GM12891 (cell line): ENCODE results near the gene CDC42EP3.

Experiments
- DNase-seq: peaks from one replicate; pipeline ENCODE4 v3.0.0; 2011; ENCODE audit warnings: low spot score; ENCODE audit not compliant: insufficient read length
- FAIRE-seq: peaks from 2 replicates; lab custom pipeline; 2011; peaks lifted over from hg19 to GRCh38; lab: Jason Lieb, UNC
- PAX5 ChIP-seq: IDR thresholded peaks from 2 replicates; pipeline ENCODE4 v1.6.1; 2011; ENCODE audit warnings: low read length, moderate library complexity, mild to moderate bottlenecking; ENCODE audit not compliant: insufficient read depth, severe bottlenecking
- POLR2A ChIP-seq: IDR thresholded peaks from 2 replicates; pipeline ENCODE4 v1.6.1; 2011; ENCODE audit warnings: low read depth, low read length, control low read depth
- POLR2AphosphoS5 ChIP-seq: IDR thresholded peaks from 2 replicates; pipeline ENCODE4 v1.6.1; 2011; ENCODE audit warnings: low read depth, low read length, control low read depth
- POU2F2 ChIP-seq: IDR thresholded peaks from 2 replicates; pipeline ENCODE4 v1.6.1; 2011; ENCODE audit warnings: low read depth, mild to moderate bottlenecking, control low read depth, low read length, moderate library complexity
- SPI1 ChIP-seq: IDR thresholded peaks from 2 replicates; pipeline ENCODE4 v1.6.1; 2011; ENCODE audit warnings: low read depth, low read length, control low read depth
- TAF1 ChIP-seq: IDR thresholded peaks from 2 replicates; pipeline ENCODE4 v1.6.1; 2011; ENCODE audit warnings: low read depth, low read length, control low read depth

CDC42EP3 gene

GRCh38 chr2:37707393-37707792 is 36.0 kb upstream of the CDC42EP3 start:
- FAIRE-seq (no peak), DNase-seq (no peak)
- TF ChIP-seq POLR2AphosphoS5, result no peak
- TF ChIP-seq POU2F2, result peak; percentile 47; the same call in 1 of the 2 replicates
- no peak for TF ChIP-seq SPI1
- TF ChIP-seq TAF1, result no peak
- no peak for TF ChIP-seq PAX5
- TF ChIP-seq POLR2A, result no peak

- TF ChIP-seq PAX5 (no peak), POU2F2 (no peak), SPI1 (no peak), POLR2AphosphoS5 (no peak), TAF1 (no peak), POLR2A (no peak)
- FAIRE-seq, result peak; percentile 9
- no peak for DNase-seq
Measured at GRCh38 chr2:37706334-37707183, 35.1 kb upstream of the CDC42EP3 start.

GRCh38 chr2:37705191-37705590 is 33.7 kb upstream of the CDC42EP3 start:
- FAIRE-seq (no peak), DNase-seq (no peak)
- TF ChIP-seq SPI1, result no peak
- TF ChIP-seq POLR2AphosphoS5, result no peak

- DNase-seq (no peak), FAIRE-seq (no peak)
- TF ChIP-seq PAX5 (no peak), TAF1 (no peak), POLR2A (no peak), POU2F2 (no peak), POLR2AphosphoS5 (no peak), SPI1 (no peak)
Measured at GRCh38 chr2:37698931-37699481, 27.6 kb upstream of the CDC42EP3 start.

GRCh38 chr2:37695336-37695735 is 23.9 kb upstream of the CDC42EP3 start:
- FAIRE-seq, result no peak
- no peak for DNase-seq
- TF ChIP-seq POU2F2 (no peak), PAX5 (no peak), POLR2A (no peak), SPI1 (no peak), POLR2AphosphoS5 (no peak), TAF1 (no peak)

- no peak for FAIRE-seq
- no peak for DNase-seq
Measured at GRCh38 chr2:37692711-37693110, 21.3 kb upstream of the CDC42EP3 start.

GRCh38 chr2:37689751-37690150 is 18.3 kb upstream of the CDC42EP3 start:
- FAIRE-seq (no peak), DNase-seq (no peak)
- TF ChIP-seq POLR2A (no peak), SPI1 (no peak), POLR2AphosphoS5 (no peak), TAF1 (no peak), POU2F2 (no peak), PAX5 (no peak)

More at GRCh38 chr2:37692711-37693110, 21.3 kb upstream of the CDC42EP3 start:
- TF ChIP-seq POLR2A (no peak), SPI1 (no peak), POLR2AphosphoS5 (no peak)

- TF ChIP-seq POLR2AphosphoS5 (no peak), PAX5 (no peak), TAF1 (no peak), POU2F2 (no peak)
- DNase-seq, result no peak
- no peak for FAIRE-seq
Measured at GRCh38 chr2:37688771-37689468, 17.5 kb upstream of the CDC42EP3 start.

- FAIRE-seq (no peak), DNase-seq (no peak)
- TF ChIP-seq POLR2A, result no peak
- no peak for TF ChIP-seq PAX5
- no peak for TF ChIP-seq POLR2AphosphoS5
- no peak for TF ChIP-seq POU2F2
- TF ChIP-seq TAF1, result no peak
- no peak for TF ChIP-seq SPI1
Measured at GRCh38 chr2:37686792-37687526, 15.5 kb upstream of the CDC42EP3 start.
